Measurements from ENCODE around the gene CEPT1. TPM values are rescaled to one million over a fixed set of nuclear protein-coding genes. Genes with fewer than 3 reads are reported as not detected.

Gene CEPT1
- total RNA-seq, 2 donors from 2014 or later = 16.9 to 26.0 TPM

DNA sequence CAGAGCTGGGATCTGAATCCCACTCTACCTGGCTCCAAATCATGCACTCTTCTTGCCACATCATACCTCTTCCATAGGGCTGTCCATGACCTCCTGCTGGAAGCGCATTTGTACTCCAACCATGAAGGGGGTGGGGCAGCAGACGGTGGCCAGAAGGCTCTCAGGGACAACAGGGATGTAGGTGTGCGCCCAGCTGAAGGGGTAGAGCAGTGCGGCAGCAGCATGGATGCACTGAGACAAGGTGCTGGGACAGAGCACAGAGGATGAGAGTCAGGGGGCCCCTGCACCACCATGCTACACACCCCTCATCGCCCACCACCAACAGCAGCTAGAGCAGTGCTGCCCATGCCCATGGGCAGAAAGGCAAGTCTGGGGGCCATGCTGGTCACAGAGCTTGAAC, 52.1 kb downstream of the CEPT1 start:
- WGBS, 2 donors = 89 to 98% methylated on average over 5 of the region's 5 CpGs
- H3K4me1 ChIP-seq = peaks cover 21% of the 10 kb centered on the region
- intact Hi-C loops (cut with DNase I) = no loop called here

DNA sequence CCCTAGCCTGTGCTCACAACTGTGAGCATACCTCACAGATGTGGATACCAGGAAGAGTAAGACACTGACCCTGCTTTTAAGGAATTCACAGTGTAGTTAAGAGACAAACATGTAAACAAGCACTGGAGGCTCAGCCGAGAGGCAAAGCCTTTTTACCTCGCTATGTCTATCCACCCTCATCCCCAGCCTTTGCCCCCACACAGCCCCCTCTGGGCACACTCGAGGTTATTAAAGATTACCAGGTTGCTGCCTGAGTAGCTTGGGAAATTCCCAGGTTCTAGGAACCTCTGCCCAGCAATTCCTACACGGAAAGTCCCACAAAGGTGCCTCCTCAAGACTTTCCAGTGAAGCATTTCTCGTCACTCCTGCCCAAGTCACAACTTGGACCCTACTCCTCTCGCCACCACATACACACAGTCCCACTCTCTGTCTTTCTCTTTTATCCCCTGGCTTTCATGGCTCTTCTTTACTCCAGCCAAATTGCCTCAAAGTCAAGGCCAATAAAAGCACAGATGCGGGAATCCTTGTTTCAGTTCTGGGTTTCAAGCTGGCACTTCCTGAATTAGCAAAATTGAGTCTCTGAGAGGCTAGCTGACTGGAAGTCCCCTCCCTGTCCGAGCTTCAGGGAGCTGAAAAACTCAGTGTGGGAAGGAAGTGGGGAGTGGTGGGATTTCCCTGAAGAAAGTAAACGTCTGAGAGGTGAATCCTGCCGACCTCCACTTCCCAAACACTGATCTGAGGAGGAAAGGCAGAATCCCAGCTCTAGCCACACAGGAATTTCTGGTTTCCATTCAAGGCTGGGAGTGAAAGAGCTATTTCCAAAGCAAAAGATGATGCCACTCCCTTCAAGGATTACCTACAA, 52.9 kb downstream of the CEPT1 start:
- Histone ChIP-seq H3K4me1 (peaks cover 21% of the 10 kb centered on the region), H3K27me3 (no peaks in the 10 kb centered on the region), H3K9me3 (no peaks in the 10 kb centered on the region), H3K27ac (peak overlapping the region in 2 of 4 donors; percentile 60 to 67), H3K36me3 (replicated peaks in 1 of 2; ENCODE audit: insufficient read depth in 1 of 2, low read depth in 2 of 2) (peaks cover 0 to 5% of the 10 kb centered on the region in 2 donors), H3K4me3 (no peak overlapping the region)
- intact Hi-C loops (cut with DNase I) = no loop called here
- ATAC-seq = peak; percentile 45
- WGBS, 2 donors = 58 to 61% methylated on average over 10 of the region's 10 CpGs
- no peak for TF ChIP-seq POLR2A (IDR thresholded peaks at IDR 0.05)
- TF ChIP-seq, protein P1, sequence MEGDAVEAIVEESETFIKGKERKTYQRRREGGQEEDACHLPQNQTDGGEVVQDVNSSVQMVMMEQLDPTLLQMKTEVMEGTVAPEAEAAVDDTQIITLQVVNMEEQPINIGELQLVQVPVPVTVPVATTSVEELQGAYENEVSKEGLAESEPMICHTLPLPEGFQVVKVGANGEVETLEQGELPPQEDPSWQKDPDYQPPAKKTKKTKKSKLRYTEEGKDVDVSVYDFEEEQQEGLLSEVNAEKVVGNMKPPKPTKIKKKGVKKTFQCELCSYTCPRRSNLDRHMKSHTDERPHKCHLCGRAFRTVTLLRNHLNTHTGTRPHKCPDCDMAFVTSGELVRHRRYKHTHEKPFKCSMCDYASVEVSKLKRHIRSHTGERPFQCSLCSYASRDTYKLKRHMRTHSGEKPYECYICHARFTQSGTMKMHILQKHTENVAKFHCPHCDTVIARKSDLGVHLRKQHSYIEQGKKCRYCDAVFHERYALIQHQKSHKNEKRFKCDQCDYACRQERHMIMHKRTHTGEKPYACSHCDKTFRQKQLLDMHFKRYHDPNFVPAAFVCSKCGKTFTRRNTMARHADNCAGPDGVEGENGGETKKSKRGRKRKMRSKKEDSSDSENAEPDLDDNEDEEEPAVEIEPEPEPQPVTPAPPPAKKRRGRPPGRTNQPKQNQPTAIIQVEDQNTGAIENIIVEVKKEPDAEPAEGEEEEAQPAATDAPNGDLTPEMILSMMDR (IDR thresholded peaks at IDR 0.05) = no peak
- DNase-seq = no peak

More for the DNA sequence above, 52.1 kb downstream of the CEPT1 start:
- H3K36me3 ChIP-seq (replicated peaks in 1 of 2; ENCODE audit: insufficient read depth in 1 of 2, low read depth in 2 of 2) = peaks cover 0 to 5% of the 10 kb centered on the region in 2 donors
- DNase-seq (no peak), ATAC-seq (no peak)
- no peaks in the 10 kb centered on the region for H3K9me3 ChIP-seq
- peak overlapping the region in 2 of 4 donors; percentile 60 to 67 for H3K27ac ChIP-seq
- no peak overlapping the region for H3K4me3 ChIP-seq
- H3K27me3 ChIP-seq = no peaks in the 10 kb centered on the region
- TF ChIP-seq, protein P1 (IDR thresholded peaks at IDR 0.05) = no peak
- no peak for TF ChIP-seq POLR2A (IDR thresholded peaks at IDR 0.05)

DNA sequence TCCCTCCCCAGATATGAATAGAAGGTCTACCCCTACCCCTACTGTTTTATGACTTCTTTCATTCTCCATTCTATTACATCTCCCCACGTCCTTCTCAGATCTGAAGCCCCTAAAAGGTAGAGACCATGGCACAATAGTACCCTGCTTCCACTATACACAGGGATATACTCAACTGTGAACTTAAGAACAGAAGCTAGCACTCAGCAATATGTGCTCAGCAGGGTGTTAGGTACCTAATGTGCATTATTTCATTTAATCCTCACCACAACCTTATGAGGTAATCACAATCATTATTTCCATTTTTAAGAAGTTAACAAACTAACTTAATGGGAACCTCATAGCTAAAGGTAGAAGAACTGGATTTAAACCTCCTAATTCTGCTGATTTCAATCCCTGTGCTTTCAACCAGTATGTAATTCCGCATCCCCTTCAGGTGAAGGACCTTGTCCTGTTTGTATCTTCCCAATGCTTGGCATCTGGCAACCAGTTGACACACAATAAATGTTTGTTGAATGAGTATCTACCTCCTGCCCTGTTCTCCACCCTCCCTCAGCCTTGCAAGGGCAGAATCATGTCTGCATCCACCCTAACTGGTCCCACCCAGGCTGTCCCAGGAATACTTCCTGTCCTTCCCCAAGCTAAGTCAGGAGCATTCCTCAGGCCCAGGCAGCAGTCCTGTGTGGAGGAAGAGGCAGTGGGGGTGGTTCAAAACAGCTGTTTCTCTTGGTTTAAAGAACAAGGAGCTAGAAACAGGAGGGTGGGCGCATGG, 53.9 kb downstream of the CEPT1 start:
- Histone ChIP-seq H3K4me1 (peaks cover 28% of the 10 kb centered on the region), H3K27ac (peak overlapping the region in 2 of 4 donors; percentile 60 to 67), H3K9me3 (no peaks in the 10 kb centered on the region), H3K4me3 (no peak overlapping the region), H3K36me3 (replicated peaks in 1 of 2; ENCODE audit: insufficient read depth in 1 of 2, low read depth in 2 of 2) (peaks cover 0 to 4% of the 10 kb centered on the region in 2 donors), H3K27me3 (no peaks in the 10 kb centered on the region)
- DNase-seq (no peak), ATAC-seq (no peak)
- 87 to 95% methylated on average over 3 of the region's 3 CpGs for WGBS, 2 donors
- no peak for TF ChIP-seq POLR2A (IDR thresholded peaks at IDR 0.05)
- TF ChIP-seq, protein P1 (IDR thresholded peaks at IDR 0.05) = no peak
- intact Hi-C loops (cut with DNase I) = no loop called here

DNA sequence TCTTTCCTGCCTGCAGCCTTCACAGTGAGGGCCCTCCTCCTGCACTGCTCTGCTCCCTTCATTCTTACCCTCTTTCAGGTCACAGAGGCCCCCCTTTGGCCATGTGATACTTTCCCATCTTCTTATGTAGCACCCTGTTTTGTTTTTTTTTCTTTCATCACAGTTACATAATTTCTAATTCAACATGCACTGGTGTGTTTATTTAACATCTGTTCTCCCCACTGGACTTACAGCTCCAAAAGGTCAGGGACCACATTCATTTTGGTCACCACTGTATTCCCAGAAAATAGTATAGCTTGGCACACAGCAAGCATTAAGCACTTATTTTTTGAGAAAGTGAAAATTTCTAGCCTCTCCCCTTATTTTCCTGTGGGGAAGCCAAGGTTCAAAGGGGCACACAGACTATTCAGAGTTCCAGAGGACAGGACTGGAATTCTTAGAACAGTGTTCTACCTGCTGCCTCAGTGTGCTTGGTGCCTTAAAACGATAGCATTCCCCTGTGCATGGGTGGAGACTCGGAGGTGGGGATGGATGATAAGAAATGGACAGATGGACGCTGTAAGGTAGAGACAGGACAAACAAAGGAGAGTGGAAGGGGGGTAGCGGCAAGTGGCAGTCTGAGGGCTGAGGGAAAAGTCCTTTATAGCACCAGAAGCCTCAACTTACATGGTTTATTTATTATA, 55.1 kb downstream of the CEPT1 start:
- Histone ChIP-seq H3K9me3 (no peaks in the 10 kb centered on the region), H3K4me1 (peaks cover 40% of the 10 kb centered on the region), H3K36me3 (replicated peaks in 1 of 2; ENCODE audit: insufficient read depth in 1 of 2, low read depth in 2 of 2) (no peaks in the 10 kb centered on the region), H3K27me3 (no peaks in the 10 kb centered on the region), H3K27ac (no peak overlapping the region), H3K4me3 (no peak overlapping the region)
- TF ChIP-seq, protein P1 (IDR thresholded peaks at IDR 0.05) = no peak
- TF ChIP-seq POLR2A (IDR thresholded peaks at IDR 0.05) = no peak
- DNase-seq = no peak
- intact Hi-C loops (cut with DNase I) = no loop called here
- 75% methylated on average over 4 of the region's 4 CpGs for WGBS, 2 donors
- ATAC-seq = no peak

Measured in body of pancreas (tissue), 4 donors.